Endothelial cell of umbilical vein (primary cell): ENCODE measurements around the gene CWC27. TPM values are rescaled to one million over a fixed set of nuclear protein-coding genes. Genes with fewer than 3 reads are reported as not detected.

ENCODE experiments used
- BruUV-seq: library from RNA; stranded (reverse); fragments of 400-500 nt; replicated peaks from 2 replicates; lab custom pipeline; 2021; lab: Mats Ljungman, UMichigan
- CTCF ChIA-PET: fragments of 300-600, 350-600 bp; sonication (Branson Sonifier 250); formaldehyde crosslinking; loops from one replicate; lab custom pipeline; 2021; ENCODE audit warnings: antibody characterized with exemption, inconsistent platforms; lab: Charles Lee
- POLR2A ChIA-PET: fragments of 300-600, 350-600 bp; sonication (Branson Sonifier 250); formaldehyde crosslinking; loops from one replicate; lab custom pipeline; 2021; ENCODE audit warnings: antibody characterized with exemption, inconsistent platforms; lab: Charles Lee
- DNase-seq: peaks from one replicate; pipeline ENCODE4 v3.0.0-alpha.2; 2011; ENCODE audit warnings: low read depth, low spot score
- FAIRE-seq: peaks from 2 replicates; lab custom pipeline; 2011; peaks lifted over from hg19 to GRCh38; lab: Jason Lieb, UNC
- H2AFZ ChIP-seq: 2 replicates; pipeline ENCODE4 v1.6.0; 2012; ENCODE audit warnings: low read depth, low read length, control low read depth, inconsistent platforms
- H3K27ac ChIP-seq: 2 replicates; pipeline ENCODE4 v1.5.1; 2011; ENCODE audit warnings: low read depth, mild to moderate bottlenecking, control low read depth, low read length, moderate library complexity; ENCODE audit not compliant: insufficient read depth
- H3K27me3 ChIP-seq, 2 experiments: 2 replicates each; pipeline versions ENCODE4 v1.6.0 to v1.6.1; 2011; ENCODE audit warnings: low read length in 2 of 2, mixed read lengths in 1 of 2; ENCODE audit not compliant: control insufficient read depth in 2 of 2, insufficient read depth in 2 of 2
- H3K36me3 ChIP-seq, 2 experiments: 2 replicates in 1 of 2; 3 replicates in 1 of 2; pipeline ENCODE4 v1.5.1; 2011; ENCODE audit warnings: low read length in 2 of 2, mild to moderate bottlenecking in 1 of 2, moderate library complexity in 1 of 2; ENCODE audit not compliant: control insufficient read depth in 2 of 2, insufficient read depth in 2 of 2; ENCODE audit errors: extremely low read depth in 1 of 2
- H3K4me1 ChIP-seq: 3 replicates; pipeline ENCODE4 v1.5.1; 2011; ENCODE audit warnings: mild to moderate bottlenecking, low read length; ENCODE audit not compliant: control insufficient read depth, insufficient read depth; ENCODE audit errors: extremely low read depth
- H3K4me2 ChIP-seq: 2 replicates; pipeline ENCODE4 v1.6.1; 2011; ENCODE audit warnings: low read length, control low read depth, mixed read lengths; ENCODE audit not compliant: insufficient read depth
- H3K4me3 ChIP-seq, 3 experiments: fragments of 200-600 bp in 1 of 3; sonication (generic), shearing (Covaris generic) in 1 of 3; replicated peaks in 1 of 3; 2 replicates each; pipeline ENCODE4 v1.5.1; 2011 to 2016; ENCODE audit warnings: control low read depth in 3 of 3, low read length in 3 of 3, mild to moderate bottlenecking in 2 of 3, inconsistent platforms in 1 of 3, low read depth in 1 of 3, moderate library complexity in 1 of 3; ENCODE audit not compliant: insufficient read depth in 1 of 3
- H3K79me2 ChIP-seq: 2 replicates; pipeline ENCODE4 v1.6.0; 2012; ENCODE audit warnings: low read length, inconsistent platforms; ENCODE audit not compliant: control insufficient read depth, insufficient read depth
- H3K9ac ChIP-seq: replicated peaks from 2 replicates; pipeline ENCODE3; 2011; ENCODE audit warnings: low read length, control low read depth; ENCODE audit not compliant: insufficient read depth; ENCODE audit errors: extremely low read depth
- H3K9me1 ChIP-seq: replicated peaks from 3 replicates; pipeline ENCODE4 v1.6.0; 2011; ENCODE audit warnings: mild to moderate bottlenecking, low read length; ENCODE audit not compliant: control insufficient read depth, insufficient read depth; ENCODE audit errors: extremely low read depth
- H3K9me3 ChIP-seq: replicated peaks from 2 replicates; pipeline ENCODE4 v1.5.1; 2012; ENCODE audit warnings: low read length, inconsistent platforms; ENCODE audit not compliant: control insufficient read depth, insufficient read depth
- H4K20me1 ChIP-seq: replicated peaks from 2 replicates; pipeline ENCODE3; 2011; ENCODE audit warnings: mild to moderate bottlenecking, low read length; ENCODE audit not compliant: control insufficient read depth, insufficient read depth; ENCODE audit errors: extremely low read depth
- CTCF ChIP-seq, 2 donors: IDR thresholded peaks; 1 replicate in 1 of 2; 2 replicates in 1 of 2; pipeline ENCODE4 v1.5.1; 2011; ENCODE audit warnings: low read length in 2 of 2, mild to moderate bottlenecking in 2 of 2, moderate library complexity in 2 of 2, control low read depth in 1 of 2, inconsistent platforms in 1 of 2, low read depth in 1 of 2; ENCODE audit not compliant: insufficient read depth in 1 of 2; ENCODE audit errors: extremely low read depth in 1 of 2
- EZH2 ChIP-seq: IDR thresholded peaks from 2 replicates; pipeline ENCODE4 v1.6.1; 2012; ENCODE audit warnings: borderline replicate concordance, low read depth, mild to moderate bottlenecking, moderate library complexity, low read length, inconsistent platforms; ENCODE audit not compliant: severe bottlenecking
- FOS ChIP-seq: IDR thresholded peaks from 2 replicates; pipeline ENCODE4 v1.6.1; 2011; ENCODE audit warnings: mild to moderate bottlenecking, low read length, moderate library complexity, borderline replicate concordance; ENCODE audit not compliant: insufficient read depth
- GATA2 ChIP-seq: IDR thresholded peaks from 2 replicates; pipeline ENCODE4 v1.7.0; 2011; ENCODE audit warnings: low read depth, mild to moderate bottlenecking, moderate library complexity, mixed read lengths, low read length; ENCODE audit not compliant: insufficient read length, insufficient read depth
- JUN ChIP-seq: IDR thresholded peaks from 2 replicates; pipeline ENCODE4 v1.6.1; 2011; ENCODE audit warnings: borderline replicate concordance, low read depth; ENCODE audit not compliant: insufficient read length, insufficient read depth
- MYC ChIP-seq: IDR thresholded peaks from one replicate; pipeline ENCODE4 v1.6.1; 2011; ENCODE audit warnings: mild to moderate bottlenecking, low read depth, low read length
- POLR2A ChIP-seq: IDR thresholded peaks from 2 replicates; pipeline ENCODE4 v1.6.1; 2012; ENCODE audit warnings: low read depth, mild to moderate bottlenecking, control low read depth, low read length
- POLR2AphosphoS5 ChIP-seq: IDR thresholded peaks from 2 replicates; pipeline ENCODE4 v1.6.1; 2012; ENCODE audit warnings: low read depth, mild to moderate bottlenecking, control low read depth, low read length, moderate library complexity; ENCODE audit not compliant: insufficient read depth
- dilution Hi-C: fragments of 300-500 bp; cut with MboI; formaldehyde crosslinking; loops from one replicate; pipeline ENCODE4 v1.15.0; 2019; ENCODE audit warnings: low sequenced_read_pairs; ENCODE audit not compliant: extremely low pct_ligation_motif_present
- intact Hi-C: fragments of 100-400 bp; cut with micrococcal nuclease; formaldehyde crosslinking; loops from one replicate; pipeline ENCODE4 v1.10.0; 2022
- polyA plus RNA-seq, 4 experiments: library from polyadenylated mRNA; depleted of rRNA in 3 of 4; stranded (reverse) in 3 of 4; unstranded in 1 of 4; fragments of >200 nt; gene quantifications; 2 replicates each; pipeline versions ENCODE4 v1.2.1 to v1.2.3, GENCODE V29; 2011 to 2012; ENCODE audit warnings: missing spikeins in 1 of 4
- total RNA-seq: library from RNA; stranded (reverse); gene quantifications from 2 replicates; pipeline ENCODE4 v1.2.3, GENCODE V29; 2021
- TF ChIP-seq, protein P1 (sequence below): IDR thresholded peaks from 2 replicates; pipeline ENCODE4 v1.6.1; 2011; ENCODE audit not compliant: insufficient read depth, insufficient read length

Gene CWC27
- total and polyA plus RNA-seq, 2 donors (not counting 3 experiments of a cell fraction or from before 2014, with no cell fraction given) = 11.9 to 23.8 TPM

DNA sequence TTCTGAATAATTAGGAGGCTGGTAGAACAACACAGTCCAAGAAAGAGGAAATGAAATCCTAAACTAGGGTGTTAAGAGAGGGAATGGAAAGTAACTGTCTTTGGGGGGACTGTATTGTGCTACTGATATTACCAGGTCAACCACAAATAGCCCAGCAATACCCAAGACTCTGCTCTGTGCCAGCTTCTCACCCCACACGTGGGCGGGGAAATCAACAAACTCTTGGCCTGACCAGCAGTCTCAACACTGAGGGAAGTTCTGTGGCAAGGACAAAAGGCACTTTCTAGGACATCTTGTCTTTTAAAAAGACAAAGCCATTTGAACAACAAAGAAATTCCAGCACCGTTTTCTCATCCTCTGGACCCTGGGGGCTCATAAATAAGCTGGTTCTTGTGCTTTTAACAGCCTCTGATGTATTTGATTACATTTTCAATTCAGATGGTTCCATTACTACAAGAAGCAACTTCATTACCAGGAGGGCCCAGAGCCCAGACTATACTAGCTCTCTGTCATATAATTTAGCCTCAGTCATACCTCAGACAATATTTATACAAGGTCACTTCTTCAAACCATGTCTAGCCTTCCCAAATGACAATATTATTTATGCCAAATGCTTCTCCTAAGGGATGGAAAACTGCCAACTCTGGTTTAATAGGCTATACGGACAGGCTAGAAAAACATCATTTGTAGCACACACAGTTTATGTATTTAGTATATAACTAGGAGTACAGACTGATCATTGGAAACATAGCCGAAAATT is 297.8 kb downstream of the CWC27 start:
- Histone ChIP-seq H3K4me1 (peaks cover 6% of the 10 kb centered on the region), H3K27ac (no peak overlapping the region), H3K9me3 (no peaks in the 10 kb centered on the region), H3K4me3 (no peak overlapping the region), H3K79me2 (no peaks in the 10 kb centered on the region), H4K20me1 (no peaks in the 10 kb centered on the region), H3K27me3 (no peaks in the 10 kb centered on the region), H2AFZ (no peak overlapping the region), H3K36me3 (no peaks in the 10 kb centered on the region), H3K9me1 (no peaks in the 10 kb centered on the region), H3K4me2 (no peak overlapping the region), H3K9ac (no peak overlapping the region)
- POLR2A ChIA-PET = no interaction called here
- dilution Hi-C loops = no loop called here
- FAIRE-seq (no peak), DNase-seq (no peak)
- intact Hi-C loops = no loop called here
- CTCF ChIA-PET = no interaction called here
- TF ChIP-seq POLR2A = no peak
- TF ChIP-seq EZH2 = no peak
- no peak for TF ChIP-seq MYC
- TF ChIP-seq CTCF (IDR thresholded peaks at IDR 0.05; ENCODE audit: extremely low read depth in 1 of 2, insufficient read depth in 1 of 2, low read depth in 1 of 2, low read length in 2 of 2) = no peak
- no peak for TF ChIP-seq FOS
- TF ChIP-seq JUN = no peak
- BruUV-seq = no TSS peak

- CTCF ChIA-PET = no interaction called here
- Histone ChIP-seq H3K9ac (no peak overlapping the region), H3K4me1 (peaks cover 6% of the 10 kb centered on the region), H4K20me1 (no peaks in the 10 kb centered on the region), H3K79me2 (no peaks in the 10 kb centered on the region), H3K27me3 (no peaks in the 10 kb centered on the region), H2AFZ (no peak overlapping the region), H3K27ac (no peak overlapping the region), H3K4me3 (no peak overlapping the region), H3K9me1 (no peaks in the 10 kb centered on the region), H3K4me2 (no peak overlapping the region), H3K9me3 (no peaks in the 10 kb centered on the region), H3K36me3 (no peaks in the 10 kb centered on the region)
- TF ChIP-seq CTCF (IDR thresholded peaks at IDR 0.05; ENCODE audit: extremely low read depth in 1 of 2, insufficient read depth in 1 of 2, low read depth in 1 of 2, low read length in 2 of 2) (no peak), EZH2 (no peak), MYC (no peak), GATA2 (no peak), POLR2AphosphoS5 (no peak), FOS (no peak), POLR2A (no peak), JUN (no peak)
- TF ChIP-seq, protein P1, sequence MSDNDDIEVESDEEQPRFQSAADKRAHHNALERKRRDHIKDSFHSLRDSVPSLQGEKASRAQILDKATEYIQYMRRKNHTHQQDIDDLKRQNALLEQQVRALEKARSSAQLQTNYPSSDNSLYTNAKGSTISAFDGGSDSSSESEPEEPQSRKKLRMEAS = no peak
- no peak for DNase-seq
- BruUV-seq = no TSS peak
- POLR2A ChIA-PET = no interaction called here
- FAIRE-seq = no peak
- dilution Hi-C loops = no loop called here
- intact Hi-C loops = no loop called here
Observed at GRCh38 chr5:65067147-65067506, 298.4 kb downstream of the CWC27 start.
